Activated B cell treated with CpG ODN at 0.5 μM for 24 hours (primary cell): ENCODE measurements around the gene PAX5. TPM values are rescaled to one million over a fixed set of nuclear protein-coding genes. Genes with fewer than 3 reads are reported as not detected.

Experiments used
- ATAC-seq: fragments of 200-7000 bp; cut with Tn5 transposase; one replicate; pipeline ENCODE4 v1.10.0; 2021; ENCODE audit warnings: low read depth, mild to moderate bottlenecking, moderate library complexity
- CTCF ChIA-PET: fragments of 350-600 bp; sonication (Branson Sonifier 250); formaldehyde crosslinking; loops from one replicate; lab custom pipeline; 2021; ENCODE audit warnings: antibody characterized with exemption; lab: Charles Lee
- POLR2A ChIA-PET: fragments of 350-600 bp; sonication (Branson Sonifier 250); formaldehyde crosslinking; loops from one replicate; lab custom pipeline; 2021; ENCODE audit warnings: antibody characterized with exemption; lab: Charles Lee
- DNase-seq: peaks from one replicate; pipeline ENCODE4 v3.0.0; 2022
- H3K27ac Mint-ChIP-seq: one replicate; pipeline ENCODE4 v1.8.0; 2020; ENCODE audit warnings: mixed read lengths
- H3K27me3 Mint-ChIP-seq: one replicate; pipeline ENCODE4 v1.8.0; 2021; ENCODE audit warnings: mixed read lengths
- H3K36me3 Mint-ChIP-seq: one replicate; pipeline ENCODE4 v1.8.0; 2021; ENCODE audit warnings: low read depth, mixed read lengths
- H3K4me1 Mint-ChIP-seq: one replicate; pipeline ENCODE4 v1.8.0; 2021; ENCODE audit warnings: mixed read lengths
- H3K4me3 Mint-ChIP-seq: one replicate; pipeline ENCODE4 v1.8.0; 2020; ENCODE audit warnings: mild to moderate bottlenecking, mixed read lengths
- H3K9me3 Mint-ChIP-seq: one replicate; pipeline ENCODE4 v1.8.0; 2020; ENCODE audit warnings: mixed read lengths
- CTCF ChIP-seq: fragments of 200-600 bp; IDR thresholded peaks from one replicate; pipeline ENCODE4 v1.8.0; 2022; ENCODE audit warnings: antibody characterized with exemption, mild to moderate bottlenecking
- intact Hi-C: fragments of 100-400 bp; cut with micrococcal nuclease; formaldehyde crosslinking; loops from one replicate; pipeline ENCODE4 v1.15.1; 2024
- total RNA-seq: library from RNA; stranded (reverse); gene quantifications from 2 replicates; pipeline ENCODE4 v1.2.3, GENCODE V29; 2022

The PAX5 gene
- total RNA-seq, 1 donor from 2014 or later: 619 TPM

DNA sequence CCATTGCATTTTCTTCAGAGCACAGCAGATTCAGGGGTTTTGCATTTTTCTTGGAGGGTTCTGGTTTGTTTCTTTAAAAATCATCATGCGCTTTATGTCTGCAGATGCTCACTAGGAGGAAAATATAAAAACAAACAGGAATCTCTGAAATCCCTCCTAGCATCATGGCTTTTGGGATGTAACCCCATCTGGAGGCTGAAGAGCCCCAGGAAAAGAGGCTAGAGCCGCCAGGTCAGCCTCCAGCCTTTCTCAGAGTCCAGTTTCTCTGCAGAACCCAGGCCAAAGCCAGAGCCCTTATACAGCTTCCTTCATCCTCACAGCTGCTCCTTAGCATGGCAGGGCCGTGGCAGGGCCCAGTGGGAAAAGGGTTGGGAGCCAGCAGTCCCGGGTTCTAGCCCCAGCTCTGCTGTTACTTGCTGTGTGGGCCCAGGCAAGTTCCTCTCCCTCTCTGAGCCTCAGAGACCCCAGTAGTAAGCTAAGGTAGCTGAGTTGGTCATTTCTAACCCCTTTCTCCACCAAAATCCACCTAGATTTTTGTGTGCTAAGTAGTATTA is 62.1 kb downstream of the PAX5 start:
- ChIA-PET CTCF (no interaction called here), POLR2A (interaction anchor here (0.7 to 1.2 kb wide), 2 partner anchors 10 kb away, joined by 3 read pairs; no protein-coding TSS in a partner anchor)
- DNase-seq: no peak
- Mint-ChIP-seq H3K9me3 (no peaks in the 10 kb centered on the region), H3K27me3 (no peaks in the 10 kb centered on the region), H3K27ac (peak overlapping the region; percentile 63), H3K4me3 (no peak overlapping the region), H3K36me3 (peaks cover 84% of the 10 kb centered on the region), H3K4me1 (peaks cover 88% of the 10 kb centered on the region)
- intact Hi-C loops: no loop called here
- ATAC-seq: no peak
- TF ChIP-seq CTCF: no peak

GRCh38 chr9:36970007-36970888 is 63.8 kb downstream of the PAX5 start:
- ATAC-seq (no peak), DNase-seq (no peak)
- Mint-ChIP-seq H3K4me3 (no peak overlapping the region), H3K36me3 (peaks cover 85% of the 10 kb centered on the region), H3K9me3 (no peaks in the 10 kb centered on the region), H3K27me3 (no peaks in the 10 kb centered on the region), H3K27ac (peak overlapping the region; percentile 73), H3K4me1 (peaks cover 78% of the 10 kb centered on the region)
- CTCF ChIA-PET: interaction anchor here (0.7 kb wide), 1 partner anchor 97 kb away, joined by 3 read pairs; no protein-coding TSS in a partner anchor
- intact Hi-C loops: no loop called here
- TF ChIP-seq CTCF: no peak
- POLR2A ChIA-PET: no interaction called here

DNA sequence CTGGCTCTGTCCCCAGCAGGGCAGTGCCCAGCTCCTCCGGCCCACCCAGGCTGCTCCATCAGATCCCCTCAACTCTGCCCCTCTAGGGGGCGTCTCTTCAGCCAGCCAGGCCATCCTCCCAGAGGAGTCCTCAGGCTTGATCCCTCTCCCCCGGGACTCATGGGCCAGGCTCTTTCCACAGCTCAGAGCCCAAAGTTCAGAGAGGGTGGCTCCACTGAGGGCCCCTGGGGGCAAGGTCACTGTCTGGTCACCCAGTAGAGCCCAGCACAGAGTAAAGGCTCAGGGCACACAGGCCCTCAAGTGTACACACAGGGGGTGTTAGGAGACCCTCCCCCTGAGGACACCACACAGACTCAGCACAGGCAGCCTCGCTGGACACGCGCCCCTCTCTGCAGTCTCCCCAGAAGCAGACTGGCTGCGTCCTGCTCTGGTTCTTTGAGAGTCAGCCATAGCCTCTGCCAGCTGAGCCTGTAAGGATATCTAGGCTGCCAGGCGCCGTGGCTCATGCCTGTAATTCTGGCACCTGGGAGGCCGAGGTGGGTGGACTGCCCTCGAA is 64.8 kb downstream of the PAX5 start:
- no peak overlapping the region for H3K4me3 Mint-ChIP-seq
- intact Hi-C loops: no loop called here
- no peak for TF ChIP-seq CTCF
- no peak for ATAC-seq
- CTCF ChIA-PET: interaction anchor here (1.0 to 1.4 kb wide), 3 partner anchors 19 to 96 kb away, joined by 4 read pairs; no protein-coding TSS in a partner anchor
- H3K36me3 Mint-ChIP-seq: peaks cover 85% of the 10 kb centered on the region
- H3K9me3 Mint-ChIP-seq: no peaks in the 10 kb centered on the region
- H3K27me3 Mint-ChIP-seq: no peaks in the 10 kb centered on the region
- POLR2A ChIA-PET: interaction anchor here (0.5 to 1.0 kb wide), 3 partner anchors 19 to 513 kb away, joined by 3 to 7 read pairs (median 3); partner anchors contain the start of gene PAX5
- no peak for DNase-seq
- H3K27ac Mint-ChIP-seq: peak overlapping the region; percentile 83
- H3K4me1 Mint-ChIP-seq: peaks cover 74% of the 10 kb centered on the region

GRCh38 chr9:36968574-36969215 is 65.4 kb downstream of the PAX5 start:
- POLR2A ChIA-PET: interaction anchor here (0.5 to 1.0 kb wide), 4 partner anchors 20 to 513 kb away, joined by 3 to 7 read pairs (median 3); partner anchors contain the start of gene PAX5
- TF ChIP-seq CTCF: no peak
- no peak overlapping the region for H3K4me3 Mint-ChIP-seq
- DNase-seq: no peak
- peak; percentile 51 for ATAC-seq
- H3K27me3 Mint-ChIP-seq: no peaks in the 10 kb centered on the region
- peaks cover 71% of the 10 kb centered on the region for H3K4me1 Mint-ChIP-seq
- H3K36me3 Mint-ChIP-seq: peaks cover 84% of the 10 kb centered on the region
- CTCF ChIA-PET: interaction anchor here (1.0 to 1.4 kb wide), 3 partner anchors 20 to 95 kb away, joined by 4 read pairs; no protein-coding TSS in a partner anchor
- intact Hi-C loops: no loop called here
- H3K27ac Mint-ChIP-seq: peak overlapping the region; percentile 83
- no peaks in the 10 kb centered on the region for H3K9me3 Mint-ChIP-seq
